SK-N-SH (cell line): ENCODE data around the gene SIRPD. TPM values are rescaled to one million over a fixed set of nuclear protein-coding genes. Genes with fewer than 3 reads are reported as not detected.

ENCODE experiments used
- CTCF ChIA-PET: fragments of 300-600, 350-600 bp; formaldehyde crosslinking; extraction: SDS; loops from one replicate; lab custom pipeline; 2021; lab: Yijun Ruan, JAX
- POLR2A ChIA-PET: fragments of 350-600 bp; sonication (Branson Sonifier 250); formaldehyde crosslinking; extraction: SDS; loops from one replicate; lab custom pipeline; 2020; ENCODE audit warnings: antibody characterized with exemption, inconsistent platforms; lab: Yijun Ruan, JAX
- DNase-seq: peaks from one replicate; pipeline ENCODE4 v3.0.0; 2012
- H2AFZ ChIP-seq: fragments of 200-600 bp; sonication (generic); 2 replicates; pipeline ENCODE4 v1.8.1; 2016; ENCODE audit warnings: antibody characterized with exemption, mild to moderate bottlenecking, low read depth
- H3F3A ChIP-seq: fragments of 200-600 bp; sonication (generic); replicated peaks from 2 replicates; pipeline ENCODE3; 2016; ENCODE audit warnings: antibody characterized with exemption, mild to moderate bottlenecking; ENCODE audit not compliant: insufficient read depth
- H3K27ac ChIP-seq, 2 experiments: fragments of 200-500 bp in 1 of 2; fragments of 200-600 bp in 1 of 2; sonication (Bioruptor generic) in 1 of 2; sonication (generic), shearing (Covaris generic) in 1 of 2; 2 replicates each; pipeline versions ENCODE4 v1.5.1 to v1.6.1; 2014 to 2016; ENCODE audit warnings: low read depth in 2 of 2, inconsistent platforms in 1 of 2, low read length in 1 of 2, mild to moderate bottlenecking in 1 of 2, mixed read lengths in 1 of 2
- H3K27me3 ChIP-seq: fragments of 200-600 bp; sonication (generic), shearing (Covaris generic); 2 replicates; pipeline ENCODE4 v1.6.1; 2016; ENCODE audit warnings: mixed run types; ENCODE audit not compliant: insufficient read depth
- H3K36me3 ChIP-seq, 2 experiments: fragments of 200-500 bp in 1 of 2; fragments of 200-600 bp in 1 of 2; sonication (Bioruptor generic) in 1 of 2; sonication (generic) in 1 of 2; replicated peaks in 1 of 2; 2 replicates each; pipeline versions ENCODE3 to v1.5.1; 2014 to 2016; ENCODE audit warnings: low read length in 1 of 2, mild to moderate bottlenecking in 1 of 2; ENCODE audit not compliant: insufficient read depth in 2 of 2, control insufficient read depth in 1 of 2
- H3K4me1 ChIP-seq, 2 experiments: fragments of 200-500 bp in 1 of 2; fragments of 200-600 bp in 1 of 2; sonication (Bioruptor generic) in 1 of 2; sonication (generic), shearing (Covaris generic) in 1 of 2; 2 replicates each; pipeline versions ENCODE4 v1.5.1 to v1.6.1; 2014 to 2016; ENCODE audit warnings: low read depth in 1 of 2, low read length in 1 of 2, mixed run types in 1 of 2; ENCODE audit not compliant: insufficient read depth in 2 of 2, control insufficient read depth in 1 of 2
- H3K4me2 ChIP-seq: fragments of 200-600 bp; sonication (generic), shearing (Covaris generic); 2 replicates; pipeline ENCODE4 v1.6.1; 2017; ENCODE audit warnings: mixed run types
- H3K4me3 ChIP-seq, 2 experiments: fragments of 200-500 bp in 1 of 2; fragments of 200-600 bp in 1 of 2; sonication (Bioruptor generic) in 1 of 2; sonication (generic), shearing (Covaris generic) in 1 of 2; 2 replicates each; pipeline versions ENCODE4 v1.5.1 to v1.8.1; 2014 to 2016; ENCODE audit warnings: low read depth in 2 of 2, inconsistent platforms in 1 of 2, low read length in 1 of 2, mild to moderate bottlenecking in 1 of 2, mixed read lengths in 1 of 2, moderate library complexity in 1 of 2
- H3K79me2 ChIP-seq: fragments of 200-600 bp; sonication (generic); 2 replicates; pipeline ENCODE4 v1.8.1; 2017; ENCODE audit warnings: mild to moderate bottlenecking; ENCODE audit not compliant: insufficient read depth
- H3K9ac ChIP-seq: fragments of 200-600 bp; sonication (generic); 2 replicates; pipeline ENCODE4 v1.6.1; 2017; ENCODE audit warnings: mixed run types
- H3K9me2 ChIP-seq: fragments of 200-600 bp; sonication (generic); 2 replicates; pipeline ENCODE4 v1.6.1; 2017; ENCODE audit warnings: mixed run types
- H3K9me3 ChIP-seq: fragments of 200-600 bp; sonication (generic); 2 replicates; pipeline ENCODE4 v1.6.1; 2017; ENCODE audit warnings: mixed run types, mild to moderate bottlenecking, moderate library complexity
- H4K20me1 ChIP-seq: fragments of 200-600 bp; sonication (generic); 2 replicates; pipeline ENCODE4 v1.6.1; 2017; ENCODE audit warnings: mild to moderate bottlenecking, mixed run types; ENCODE audit not compliant: insufficient read depth
- CHD2 ChIP-seq: fragments of 150-350 bp; IDR thresholded peaks from 2 replicates; pipeline ENCODE4 v1.6.1; 2018; ENCODE audit warnings: low read length; ENCODE audit not compliant: partially characterized antibody
- ELF1 ChIP-seq: IDR thresholded peaks from 2 replicates; pipeline ENCODE4 v1.4.0; 2012
- EP300 ChIP-seq, 2 experiments: IDR thresholded peaks; 2 replicates each; pipeline versions ENCODE4 v1.4.0 to v1.6.1; 2012; ENCODE audit warnings: borderline replicate concordance in 1 of 2, low read depth in 1 of 2, low read length in 1 of 2
- EZH2phosphoT487 ChIP-seq: fragments of 200-600 bp; sonication (generic); IDR thresholded peaks from 2 replicates; pipeline ENCODE4 v1.6.1; 2017; ENCODE audit warnings: low read depth, mixed run types, mild to moderate bottlenecking, antibody characterized with exemption, moderate library complexity, borderline replicate concordance
- FOSL2 ChIP-seq: IDR thresholded peaks from 2 replicates; pipeline ENCODE4 v1.4.0; 2012; ENCODE audit warnings: low read depth, mild to moderate bottlenecking, moderate library complexity, borderline replicate concordance
- FOXJ3 ChIP-seq: sonication (generic); formaldehyde crosslinking; IDR thresholded peaks from 2 replicates; pipeline ENCODE4 v1.5.1; 2020; ENCODE audit warnings: mild to moderate bottlenecking, missing genetic modification reagents
- FOXM1 ChIP-seq: IDR thresholded peaks from 2 replicates; pipeline ENCODE4 v1.4.0; 2012; ENCODE audit warnings: low read depth, mild to moderate bottlenecking
- GABPA ChIP-seq: IDR thresholded peaks from 2 replicates; pipeline ENCODE4 v1.4.0; 2012; ENCODE audit warnings: low read depth, mild to moderate bottlenecking
- JUND ChIP-seq: IDR thresholded peaks from 2 replicates; pipeline ENCODE4 v1.4.0; 2012
- MEF2A ChIP-seq: IDR thresholded peaks from 2 replicates; pipeline ENCODE4 v1.4.0; 2012; ENCODE audit warnings: low read depth, borderline replicate concordance
- NFIC ChIP-seq: IDR thresholded peaks from 2 replicates; pipeline ENCODE4 v1.4.0; 2012; ENCODE audit warnings: borderline replicate concordance
- NRF1 ChIP-seq: IDR thresholded peaks from 2 replicates; pipeline ENCODE4 v1.6.1; 2012; ENCODE audit warnings: low read depth, mild to moderate bottlenecking, low read length
- POLR2AphosphoS5 ChIP-seq: IDR thresholded peaks from 2 replicates; pipeline ENCODE4 v1.6.1; 2012; ENCODE audit warnings: low read depth, low read length
- RAD21 ChIP-seq: IDR thresholded peaks from 2 replicates; pipeline ENCODE4 v1.6.1; 2012; ENCODE audit warnings: mild to moderate bottlenecking, low read length
- RCOR1 ChIP-seq: fragments of 150-350 bp; IDR thresholded peaks from 2 replicates; pipeline ENCODE4 v1.6.1; 2017; ENCODE audit warnings: antibody characterized with exemption, low read length
- RXRA ChIP-seq: IDR thresholded peaks from 2 replicates; pipeline ENCODE4 v1.4.0; 2012; ENCODE audit warnings: low read depth, mild to moderate bottlenecking, borderline replicate concordance
- SMC3 ChIP-seq: IDR thresholded peaks from 2 replicates; pipeline ENCODE4 v1.6.1; 2012; ENCODE audit warnings: low read depth, low read length, improper control_type of control experiment
- TAF1 ChIP-seq: IDR thresholded peaks from 2 replicates; pipeline ENCODE4 v1.6.1; 2012; ENCODE audit warnings: low read depth, mild to moderate bottlenecking, low read length, moderate library complexity, borderline replicate concordance
- WGBS: methylation state at CpG from one replicate; pipeline ENCODE4 v1.1.6; 2017; ENCODE audit warnings: low lambda C conversion rate; 5-methylcytosine and 5-hydroxymethylcytosine counted together
- polyA plus RNA-seq, 3 experiments: library from polyadenylated mRNA; depleted of rRNA; stranded (reverse); fragments of >200 nt; gene quantifications; 2 replicates each; pipeline ENCODE4 v1.2.3, GENCODE V29; 2012
- TF ChIP-seq, protein P1 (sequence below): fragments of 150-350 bp; IDR thresholded peaks from 2 replicates; pipeline ENCODE4 v1.6.1; 2016; ENCODE audit warnings: mild to moderate bottlenecking, low read depth, low read length
- TF ChIP-seq, protein P2 (sequence below): IDR thresholded peaks from 2 replicates; pipeline ENCODE4; 2012

Gene SIRPD
- polyA plus RNA-seq, 1 of the 3 experiments (the other 2 are of a cell fraction), result not detected

DNA sequence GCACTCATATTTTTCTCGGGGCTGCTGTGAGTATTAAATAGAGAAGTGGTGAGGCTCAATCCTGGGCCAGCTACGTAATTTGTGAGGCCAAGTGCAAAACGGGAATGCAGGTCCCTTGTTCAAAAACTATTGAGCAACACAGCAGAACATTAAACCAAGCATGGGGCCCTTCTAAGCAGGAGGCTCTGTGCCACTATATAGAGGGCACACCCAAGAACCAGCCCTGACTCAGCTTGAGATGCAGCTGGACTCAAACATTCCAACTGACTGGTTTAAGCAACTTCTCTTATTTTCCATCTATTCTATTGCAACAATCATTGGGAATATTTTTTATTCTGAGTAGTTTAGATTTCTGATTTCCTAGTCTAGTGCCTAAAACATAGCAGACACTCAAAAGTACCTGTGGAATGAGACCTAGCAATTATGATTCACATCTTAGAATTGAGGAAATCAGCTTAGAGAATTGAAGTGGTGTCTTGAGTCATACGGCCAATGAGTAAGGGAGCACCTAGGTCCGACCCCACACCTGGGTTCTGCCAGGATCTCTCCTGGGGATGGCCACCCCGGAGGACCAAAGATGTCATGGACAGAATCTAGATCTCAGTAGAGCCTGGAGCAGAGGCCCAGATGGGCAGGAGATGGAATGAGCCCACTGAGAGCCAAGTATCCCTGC lies 67.6 kb downstream of the SIRPD start:
- Histone ChIP-seq H3K9me2 (no peaks in the 10 kb centered on the region), H3K4me1 (no peaks in the 10 kb centered on the region; a peak in 1 of 4 replicates), H3K9me3 (no peaks in the 10 kb centered on the region), H2AFZ (no peak overlapping the region), H3F3A (no peaks in the 10 kb centered on the region), H3K4me3 (no peak overlapping the region), H4K20me1 (no peaks in the 10 kb centered on the region), H3K9ac (no peak overlapping the region), H3K27me3 (peaks cover 50% of the 10 kb centered on the region), H3K36me3 (no peaks in the 10 kb centered on the region), H3K79me2 (no peaks in the 10 kb centered on the region), H3K4me2 (no peak overlapping the region), H3K27ac (no peak overlapping the region)
- ChIA-PET POLR2A (no interaction called here), CTCF (interaction anchor here (0.9 to 1.7 kb wide), 2 partner anchors 14 to 15 kb away, joined by 3 to 10 read pairs; no protein-coding TSS in a partner anchor)
- no peak for DNase-seq
- WGBS, result 23% methylated on average over 6 of the region's 6 CpGs
- TF ChIP-seq FOXM1 (no peak), RXRA (no peak), CHD2 (no peak), RAD21 (no peak), POLR2AphosphoS5 (no peak), MEF2A (no peak), NRF1 (no peak), EZH2phosphoT487 (no peak), JUND (no peak), GABPA (no peak), FOSL2 (no peak), FOXJ3 (CRISPR knock-in tag) (no peak), SMC3 (no peak), TAF1 (no peak), NFIC (no peak), ELF1 (no peak), RCOR1 (no peak), EP300 (IDR thresholded peaks at IDR 0.05; ENCODE audit: borderline replicate concordance in 1 of 2, low read depth in 1 of 2, low read length in 1 of 2) (no peak)
- TF ChIP-seq, protein P1, sequence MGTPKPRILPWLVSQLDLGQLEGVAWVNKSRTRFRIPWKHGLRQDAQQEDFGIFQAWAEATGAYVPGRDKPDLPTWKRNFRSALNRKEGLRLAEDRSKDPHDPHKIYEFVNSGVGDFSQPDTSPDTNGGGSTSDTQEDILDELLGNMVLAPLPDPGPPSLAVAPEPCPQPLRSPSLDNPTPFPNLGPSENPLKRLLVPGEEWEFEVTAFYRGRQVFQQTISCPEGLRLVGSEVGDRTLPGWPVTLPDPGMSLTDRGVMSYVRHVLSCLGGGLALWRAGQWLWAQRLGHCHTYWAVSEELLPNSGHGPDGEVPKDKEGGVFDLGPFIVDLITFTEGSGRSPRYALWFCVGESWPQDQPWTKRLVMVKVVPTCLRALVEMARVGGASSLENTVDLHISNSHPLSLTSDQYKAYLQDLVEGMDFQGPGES, result no peak
- TF ChIP-seq, protein P2, sequence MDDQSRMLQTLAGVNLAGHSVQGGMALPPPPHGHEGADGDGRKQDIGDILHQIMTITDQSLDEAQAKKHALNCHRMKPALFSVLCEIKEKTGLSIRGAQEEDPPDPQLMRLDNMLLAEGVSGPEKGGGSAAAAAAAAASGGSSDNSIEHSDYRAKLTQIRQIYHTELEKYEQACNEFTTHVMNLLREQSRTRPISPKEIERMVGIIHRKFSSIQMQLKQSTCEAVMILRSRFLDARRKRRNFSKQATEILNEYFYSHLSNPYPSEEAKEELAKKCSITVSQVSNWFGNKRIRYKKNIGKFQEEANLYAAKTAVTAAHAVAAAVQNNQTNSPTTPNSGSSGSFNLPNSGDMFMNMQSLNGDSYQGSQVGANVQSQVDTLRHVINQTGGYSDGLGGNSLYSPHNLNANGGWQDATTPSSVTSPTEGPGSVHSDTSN, result no peak
